Stimulated activated naive B cell treated with anti-CD40 and anti-IgM and Interleukin-4, amounts not matched to agents 10 μg/mL and 1 μg/mL and 100 μg/mL, for 72 hours (primary cell): ENCODE data around the gene PPP1R16B.

Experiments
- ATAC-seq, 2 donors: fragments of 150-1000 bp; cut with Tn5 transposase; replicated peaks; 2 replicates each; pipeline ENCODE4 v1.10.0; 2021; ENCODE audit warnings: moderate library complexity in 1 of 2
- DNase-seq: peaks from one replicate; pipeline ENCODE4 v3.0.0; 2021
- H3K27ac Mint-ChIP-seq: one replicate; pipeline ENCODE4 v1.8.0; 2022; ENCODE audit warnings: mild to moderate bottlenecking, mixed read lengths
- H3K27me3 Mint-ChIP-seq, 2 donors: one replicate each; pipeline ENCODE4 v1.8.0; 2022; ENCODE audit warnings: mixed read lengths in 2 of 2
- H3K36me3 Mint-ChIP-seq, 2 donors: one replicate each; pipeline ENCODE4 v1.8.0; 2022; ENCODE audit warnings: mixed read lengths in 2 of 2, mild to moderate bottlenecking in 1 of 2
- H3K4me1 Mint-ChIP-seq, 2 donors: one replicate each; pipeline ENCODE4 v1.8.0; 2022; ENCODE audit warnings: mixed read lengths in 2 of 2, mild to moderate bottlenecking in 1 of 2
- H3K4me3 Mint-ChIP-seq, 2 donors: one replicate each; pipeline ENCODE4 v1.8.0; 2022; ENCODE audit warnings: mild to moderate bottlenecking in 2 of 2, mixed read lengths in 2 of 2, moderate library complexity in 1 of 2
- H3K9me3 Mint-ChIP-seq, 2 donors: one replicate each; pipeline ENCODE4 v1.8.0; 2022; ENCODE audit warnings: mixed read lengths in 2 of 2, mild to moderate bottlenecking in 1 of 2

PPP1R16B gene

GRCh38 chr20:38889792-38890496 is 84.4 kb downstream of the PPP1R16B start:
- H3K4me3 Mint-ChIP-seq, result no peak overlapping the region
- peaks cover 39 to 57% of the 10 kb centered on the region in 2 donors for H3K36me3 Mint-ChIP-seq
- DNase-seq, result no peak
- H3K27me3 Mint-ChIP-seq, result no peaks in the 10 kb centered on the region
- H3K4me1 Mint-ChIP-seq, result peaks cover 59 to 85% of the 10 kb centered on the region in 2 donors
- peaks cover 4 to 5% of the 10 kb centered on the region in 2 donors for H3K9me3 Mint-ChIP-seq
- H3K27ac Mint-ChIP-seq, result peak overlapping the region; percentile 95
- ATAC-seq, result no peak

- peaks cover 39 to 57% of the 10 kb centered on the region in 2 donors for H3K36me3 Mint-ChIP-seq
Measured at GRCh38 chr20:38890497-38890818, 85.0 kb downstream of the PPP1R16B start.

GRCh38 chr20:38892091-38892981 is 86.8 kb downstream of the PPP1R16B start:
- peak overlapping the region; percentile 43 to 64 for H3K4me3 Mint-ChIP-seq
- peak overlapping the region; percentile 97 for H3K27ac Mint-ChIP-seq
- peak; percentile 72 for DNase-seq
- peak; percentile 86 to 88 for ATAC-seq
- no peaks in the 10 kb centered on the region for H3K27me3 Mint-ChIP-seq
- H3K9me3 Mint-ChIP-seq, result peaks cover 4 to 5% of the 10 kb centered on the region in 2 donors
- peaks cover 57 to 78% of the 10 kb centered on the region in 2 donors for H3K4me1 Mint-ChIP-seq
- peaks cover 44 to 59% of the 10 kb centered on the region in 2 donors for H3K36me3 Mint-ChIP-seq

More at GRCh38 chr20:38890497-38890818, 85.0 kb downstream of the PPP1R16B start:
- no peaks in the 10 kb centered on the region for H3K27me3 Mint-ChIP-seq
- DNase-seq, result no peak
- H3K27ac Mint-ChIP-seq, result peak overlapping the region; percentile 95
- ATAC-seq, result peak; percentile 15 to 19
- peaks cover 4 to 5% of the 10 kb centered on the region in 2 donors for H3K9me3 Mint-ChIP-seq
- H3K4me1 Mint-ChIP-seq, result peaks cover 59 to 80% of the 10 kb centered on the region in 2 donors
- H3K4me3 Mint-ChIP-seq, result no peak overlapping the region

GRCh38 chr20:38893056-38893564 is 87.6 kb downstream of the PPP1R16B start:
- peaks cover 59 to 72% of the 10 kb centered on the region in 2 donors for H3K4me1 Mint-ChIP-seq
- peaks cover 50 to 66% of the 10 kb centered on the region in 2 donors for H3K36me3 Mint-ChIP-seq
- no peaks in the 10 kb centered on the region for H3K27me3 Mint-ChIP-seq
- peaks cover 4 to 5% of the 10 kb centered on the region in 2 donors for H3K9me3 Mint-ChIP-seq
- peak overlapping the region; percentile 26 to 36 for H3K4me3 Mint-ChIP-seq
- no peak for DNase-seq
- peak overlapping the region; percentile 85 for H3K27ac Mint-ChIP-seq
- ATAC-seq, result peak in 1 of 2 donors; percentile 12

GRCh38 chr20:38893565-38894090 is 88.1 kb downstream of the PPP1R16B start:
- Mint-ChIP-seq H3K4me3 (peak overlapping the region; percentile 26 to 62), H3K27me3 (no peaks in the 10 kb centered on the region), H3K4me1 (peaks cover 55 to 67% of the 10 kb centered on the region in 2 donors), H3K27ac (peak overlapping the region; percentile 85), H3K36me3 (peaks cover 51 to 65% of the 10 kb centered on the region in 2 donors), H3K9me3 (peaks cover 4 to 5% of the 10 kb centered on the region in 2 donors)
- ATAC-seq (peak; percentile 68 to 69), DNase-seq (peak; percentile 78)

GRCh38 chr20:38894091-38894847 is 88.8 kb downstream of the PPP1R16B start:
- Mint-ChIP-seq H3K4me3 (peak overlapping the region; percentile 50 to 66), H3K27me3 (no peaks in the 10 kb centered on the region), H3K9me3 (peaks cover 4 to 5% of the 10 kb centered on the region in 2 donors), H3K36me3 (peaks cover 50 to 67% of the 10 kb centered on the region in 2 donors), H3K27ac (peak overlapping the region; percentile 85), H3K4me1 (peaks cover 52 to 61% of the 10 kb centered on the region in 2 donors)
- no peak for ATAC-seq
- DNase-seq, result no peak

GRCh38 chr20:38895098-38895949 is 89.8 kb downstream of the PPP1R16B start:
- Mint-ChIP-seq H3K36me3 (peaks cover 43 to 61% of the 10 kb centered on the region in 2 donors), H3K27ac (peak overlapping the region; percentile 85)

GRCh38 chr20:38896009-38896594 is 90.6 kb downstream of the PPP1R16B start:
- Mint-ChIP-seq H3K4me3 (no peak overlapping the region), H3K27ac (peak overlapping the region; percentile 73), H3K9me3 (peaks cover 4 to 5% of the 10 kb centered on the region in 2 donors), H3K27me3 (no peaks in the 10 kb centered on the region), H3K4me1 (peaks cover 36 to 43% of the 10 kb centered on the region in 2 donors), H3K36me3 (peaks cover 40 to 60% of the 10 kb centered on the region in 2 donors)
- ATAC-seq (no peak), DNase-seq (no peak)

More at GRCh38 chr20:38895098-38895949, 89.8 kb downstream of the PPP1R16B start:
- Mint-ChIP-seq H3K4me1 (peaks cover 42 to 50% of the 10 kb centered on the region in 2 donors), H3K27me3 (no peaks in the 10 kb centered on the region), H3K4me3 (no peak overlapping the region), H3K9me3 (peaks cover 4 to 5% of the 10 kb centered on the region in 2 donors)
- ATAC-seq (no peak), DNase-seq (no peak)

- H3K27ac Mint-ChIP-seq, result peak overlapping the region; percentile 73
- no peak overlapping the region for H3K4me3 Mint-ChIP-seq
- no peak for DNase-seq
- H3K4me1 Mint-ChIP-seq, result peaks cover 33 to 37% of the 10 kb centered on the region in 2 donors
- H3K27me3 Mint-ChIP-seq, result no peaks in the 10 kb centered on the region
- ATAC-seq, result no peak
- peaks cover 44 to 68% of the 10 kb centered on the region in 2 donors for H3K36me3 Mint-ChIP-seq
- peaks cover 4 to 5% of the 10 kb centered on the region in 2 donors for H3K9me3 Mint-ChIP-seq
Measured at GRCh38 chr20:38897267-38897666, 91.8 kb downstream of the PPP1R16B start.

- Mint-ChIP-seq H3K4me3 (no peak overlapping the region), H3K4me1 (peaks cover 16 to 18% of the 10 kb centered on the region in 2 donors), H3K36me3 (peaks cover 57 to 76% of the 10 kb centered on the region in 2 donors), H3K27me3 (no peaks in the 10 kb centered on the region), H3K9me3 (peaks cover 3 to 7% of the 10 kb centered on the region in 2 donors), H3K27ac (no peak overlapping the region)
- no peak for ATAC-seq
- no peak for DNase-seq
Measured at GRCh38 chr20:38900606-38901005, 95.1 kb downstream of the PPP1R16B start.

- Mint-ChIP-seq H3K27me3 (no peaks in the 10 kb centered on the region), H3K4me3 (no peak overlapping the region), H3K36me3 (peaks cover 60 to 82% of the 10 kb centered on the region in 2 donors), H3K4me1 (peaks cover 8 to 18% of the 10 kb centered on the region in 2 donors), H3K9me3 (peaks cover 3 to 7% of the 10 kb centered on the region in 2 donors), H3K27ac (no peak overlapping the region)
- DNase-seq, result no peak
- no peak for ATAC-seq
Measured at GRCh38 chr20:38902601-38903000, 97.1 kb downstream of the PPP1R16B start.

GRCh38 chr20:38903335-38903734 is 97.8 kb downstream of the PPP1R16B start:
- no peak for DNase-seq
- no peak for ATAC-seq
- H3K27me3 Mint-ChIP-seq, result no peaks in the 10 kb centered on the region
- H3K36me3 Mint-ChIP-seq, result peaks cover 62 to 82% of the 10 kb centered on the region in 2 donors
- H3K4me1 Mint-ChIP-seq, result peaks cover 14 to 15% of the 10 kb centered on the region in 2 donors
- H3K27ac Mint-ChIP-seq, result peak overlapping the region; percentile 85
- no peak overlapping the region for H3K4me3 Mint-ChIP-seq
- peaks cover 3 to 7% of the 10 kb centered on the region in 2 donors for H3K9me3 Mint-ChIP-seq
